A673 (cell line): ENCODE measurements around the gene LEF1. TPM values are rescaled to one million over a fixed set of nuclear protein-coding genes. Genes with fewer than 3 reads are reported as not detected.

Source experiments
- BruUV-seq: library from RNA; stranded (reverse); fragments of 400-500 nt; replicated peaks from 2 replicates; lab custom pipeline; 2021; lab: Mats Ljungman, UMichigan
- CTCF ChIA-PET: fragments of 300-600 bp; sonication (Branson Sonifier 250); formaldehyde crosslinking; loops from one replicate; lab custom pipeline; 2022; ENCODE audit warnings: antibody characterized with exemption; lab: Charles Lee
- POLR2A ChIA-PET: fragments of 300-600 bp; sonication (Branson Sonifier 250); formaldehyde crosslinking; loops from one replicate; lab custom pipeline; 2022; ENCODE audit warnings: antibody characterized with exemption; ENCODE audit not compliant: low non-redundant PET; lab: Charles Lee
- DNase-seq: peaks from one replicate; pipeline ENCODE4 v3.0.0-alpha.2; 2015; ENCODE audit warnings: low spot score
- H3K27ac ChIP-seq: fragments of 200-600 bp; sonication (generic); 2 replicates; pipeline ENCODE4 v1.5.1; 2016; ENCODE audit warnings: mixed run types, low read depth, mild to moderate bottlenecking, mixed read lengths, antibody characterized with exemption, low read length; ENCODE audit not compliant: poor library complexity, severe bottlenecking
- H3K27me3 ChIP-seq: fragments of 200-600 bp; sonication (generic); replicated peaks from 2 replicates; pipeline ENCODE4 v1.6.1; 2017; ENCODE audit warnings: mixed run types, low read depth, mild to moderate bottlenecking, mixed read lengths, antibody characterized with exemption, low read length; ENCODE audit not compliant: insufficient read depth, poor library complexity
- H3K36me3 ChIP-seq: fragments of 200-600 bp; sonication (generic); 2 replicates; pipeline ENCODE4 v1.6.1; 2016; ENCODE audit warnings: mixed run types, mild to moderate bottlenecking, mixed read lengths, antibody characterized with exemption, low read length; ENCODE audit not compliant: insufficient read depth, poor library complexity, severe bottlenecking
- H3K4me1 ChIP-seq: fragments of 200-600 bp; sonication (generic); 2 replicates; pipeline ENCODE4 v1.6.1; 2017; ENCODE audit warnings: mixed run types, mild to moderate bottlenecking, mixed read lengths, antibody characterized with exemption, low read length; ENCODE audit not compliant: insufficient read depth, poor library complexity, severe bottlenecking
- H3K4me3 ChIP-seq: fragments of 200-600 bp; sonication (generic); 2 replicates; pipeline ENCODE4 v1.5.1; 2016; ENCODE audit warnings: low read depth, mixed run types, mild to moderate bottlenecking, mixed read lengths, low read length; ENCODE audit not compliant: poor library complexity, severe bottlenecking
- H3K9me3 ChIP-seq: fragments of 200-600 bp; sonication (generic); 2 replicates; pipeline ENCODE4 v1.6.1; 2016; ENCODE audit warnings: mixed run types, low read depth, mild to moderate bottlenecking, mixed read lengths, antibody characterized with exemption, low read length; ENCODE audit not compliant: poor library complexity, severe bottlenecking
- CTCF ChIP-seq: fragments of 300-800, 200-600 bp; sonication (generic); conservative IDR thresholded peaks from 2 replicates; pipeline ENCODE4 v1.5.1; 2017; ENCODE audit warnings: low read depth, mild to moderate bottlenecking, antibody characterized with exemption, low read length, moderate library complexity, mixed read lengths
- EZH2 ChIP-seq: fragments of 200-600 bp; sonication (generic); IDR thresholded peaks from 2 replicates; pipeline ENCODE4 v1.6.1; 2017; ENCODE audit warnings: borderline replicate concordance, low read depth, mild to moderate bottlenecking, mixed read lengths, antibody characterized with exemption, low read length; ENCODE audit not compliant: poor library complexity, severe bottlenecking
- intact Hi-C: fragments of 100-400 bp; cut with micrococcal nuclease; formaldehyde crosslinking; loops from one replicate; pipeline ENCODE4 v1.10.0; 2022; ENCODE audit not compliant: unreplicated experiment
- total RNA-seq: library from RNA; stranded (reverse); gene quantifications from 2 replicates; pipeline ENCODE4 v1.2.3, GENCODE V29; 2021

The LEF1 gene
- total RNA-seq, 1 experiment from 2014 or later = 2.5 TPM

- H3K36me3 ChIP-seq = no peaks in the 10 kb centered on the region
- H3K4me1 ChIP-seq = no peaks in the 10 kb centered on the region
- intact Hi-C loops = no loop called here
- ChIA-PET CTCF (no interaction called here), POLR2A (interaction anchor here (0.6 kb wide), 1 partner anchor 11 kb away, joined by 4 read pairs; no protein-coding TSS in a partner anchor)
- H3K27me3 ChIP-seq = no peaks in the 10 kb centered on the region
- no peaks in the 10 kb centered on the region for H3K9me3 ChIP-seq
- no peak overlapping the region for H3K27ac ChIP-seq
- no peak overlapping the region for H3K4me3 ChIP-seq
- no peak for DNase-seq
- no TSS peak for BruUV-seq
- no peak for TF ChIP-seq CTCF
- TF ChIP-seq EZH2 = no peak
Observed at GRCh38 chr4:108184453-108185049, 15.8 kb upstream of the LEF1 start.

GRCh38 chr4:108181704-108182103 lies 13.0 kb upstream of the LEF1 start:
- CTCF ChIA-PET = no interaction called here
- Histone ChIP-seq H3K4me3 (no peak overlapping the region), H3K27me3 (no peaks in the 10 kb centered on the region), H3K9me3 (no peaks in the 10 kb centered on the region), H3K27ac (no peak overlapping the region), H3K4me1 (no peaks in the 10 kb centered on the region), H3K36me3 (no peaks in the 10 kb centered on the region)
- POLR2A ChIA-PET = no interaction called here
- no peak for DNase-seq
- intact Hi-C loops = no loop called here
- no peak for TF ChIP-seq EZH2
- TF ChIP-seq CTCF = no peak
- BruUV-seq = no TSS peak

- no peak for DNase-seq
- Histone ChIP-seq H3K9me3 (no peaks in the 10 kb centered on the region), H3K4me3 (no peak overlapping the region), H3K4me1 (no peaks in the 10 kb centered on the region), H3K27me3 (peaks cover 2% of the 10 kb centered on the region), H3K36me3 (no peaks in the 10 kb centered on the region), H3K27ac (no peak overlapping the region)
- no peak for TF ChIP-seq EZH2
- no peak for TF ChIP-seq CTCF
- ChIA-PET POLR2A (no interaction called here), CTCF (no interaction called here)
- BruUV-seq = no TSS peak
- intact Hi-C loops = no loop called here
Observed at GRCh38 chr4:108180513-108180912, 11.8 kb upstream of the LEF1 start.
